Endothelial cell of umbilical vein (primary cell): ENCODE results near the gene ACOX3. TPM values are rescaled to one million over a fixed set of nuclear protein-coding genes. Genes with fewer than 3 reads are reported as not detected.

Experiments used
- BruUV-seq: library from RNA; stranded (reverse); fragments of 400-500 nt; replicated peaks from 2 replicates; lab custom pipeline; 2021; lab: Mats Ljungman, UMichigan
- CTCF ChIA-PET: fragments of 300-600, 350-600 bp; sonication (Branson Sonifier 250); formaldehyde crosslinking; loops from one replicate; lab custom pipeline; 2021; ENCODE audit warnings: antibody characterized with exemption, inconsistent platforms; lab: Charles Lee
- POLR2A ChIA-PET: fragments of 300-600, 350-600 bp; sonication (Branson Sonifier 250); formaldehyde crosslinking; loops from one replicate; lab custom pipeline; 2021; ENCODE audit warnings: antibody characterized with exemption, inconsistent platforms; lab: Charles Lee
- DNase-seq: peaks from one replicate; pipeline ENCODE4 v3.0.0-alpha.2; 2011; ENCODE audit warnings: low read depth, low spot score
- FAIRE-seq: peaks from 2 replicates; lab custom pipeline; 2011; peaks lifted over from hg19 to GRCh38; lab: Jason Lieb, UNC
- H2AFZ ChIP-seq: 2 replicates; pipeline ENCODE4 v1.6.0; 2012; ENCODE audit warnings: low read depth, low read length, control low read depth, inconsistent platforms
- H3K27ac ChIP-seq: 2 replicates; pipeline ENCODE4 v1.5.1; 2011; ENCODE audit warnings: low read depth, mild to moderate bottlenecking, control low read depth, low read length, moderate library complexity; ENCODE audit not compliant: insufficient read depth
- H3K27me3 ChIP-seq, 2 experiments: 2 replicates each; pipeline versions ENCODE4 v1.6.0 to v1.6.1; 2011; ENCODE audit warnings: low read length in 2 of 2, mixed read lengths in 1 of 2; ENCODE audit not compliant: control insufficient read depth in 2 of 2, insufficient read depth in 2 of 2
- H3K36me3 ChIP-seq, 2 experiments: 2 replicates in 1 of 2; 3 replicates in 1 of 2; pipeline ENCODE4 v1.5.1; 2011; ENCODE audit warnings: low read length in 2 of 2, mild to moderate bottlenecking in 1 of 2, moderate library complexity in 1 of 2; ENCODE audit not compliant: control insufficient read depth in 2 of 2, insufficient read depth in 2 of 2; ENCODE audit errors: extremely low read depth in 1 of 2
- H3K4me1 ChIP-seq: 3 replicates; pipeline ENCODE4 v1.5.1; 2011; ENCODE audit warnings: mild to moderate bottlenecking, low read length; ENCODE audit not compliant: control insufficient read depth, insufficient read depth; ENCODE audit errors: extremely low read depth
- H3K4me2 ChIP-seq: 2 replicates; pipeline ENCODE4 v1.6.1; 2011; ENCODE audit warnings: low read length, control low read depth, mixed read lengths; ENCODE audit not compliant: insufficient read depth
- H3K4me3 ChIP-seq, 3 experiments: fragments of 200-600 bp in 1 of 3; sonication (generic), shearing (Covaris generic) in 1 of 3; replicated peaks in 1 of 3; 2 replicates each; pipeline ENCODE4 v1.5.1; 2011 to 2016; ENCODE audit warnings: control low read depth in 3 of 3, low read length in 3 of 3, mild to moderate bottlenecking in 2 of 3, inconsistent platforms in 1 of 3, low read depth in 1 of 3, moderate library complexity in 1 of 3; ENCODE audit not compliant: insufficient read depth in 1 of 3
- H3K79me2 ChIP-seq: 2 replicates; pipeline ENCODE4 v1.6.0; 2012; ENCODE audit warnings: low read length, inconsistent platforms; ENCODE audit not compliant: control insufficient read depth, insufficient read depth
- H3K9ac ChIP-seq: replicated peaks from 2 replicates; pipeline ENCODE3; 2011; ENCODE audit warnings: low read length, control low read depth; ENCODE audit not compliant: insufficient read depth; ENCODE audit errors: extremely low read depth
- H3K9me1 ChIP-seq: replicated peaks from 3 replicates; pipeline ENCODE4 v1.6.0; 2011; ENCODE audit warnings: mild to moderate bottlenecking, low read length; ENCODE audit not compliant: control insufficient read depth, insufficient read depth; ENCODE audit errors: extremely low read depth
- H3K9me3 ChIP-seq: replicated peaks from 2 replicates; pipeline ENCODE4 v1.5.1; 2012; ENCODE audit warnings: low read length, inconsistent platforms; ENCODE audit not compliant: control insufficient read depth, insufficient read depth
- H4K20me1 ChIP-seq: replicated peaks from 2 replicates; pipeline ENCODE3; 2011; ENCODE audit warnings: mild to moderate bottlenecking, low read length; ENCODE audit not compliant: control insufficient read depth, insufficient read depth; ENCODE audit errors: extremely low read depth
- EZH2 ChIP-seq: IDR thresholded peaks from 2 replicates; pipeline ENCODE4 v1.6.1; 2012; ENCODE audit warnings: borderline replicate concordance, low read depth, mild to moderate bottlenecking, moderate library complexity, low read length, inconsistent platforms; ENCODE audit not compliant: severe bottlenecking
- FOS ChIP-seq: IDR thresholded peaks from 2 replicates; pipeline ENCODE4 v1.6.1; 2011; ENCODE audit warnings: mild to moderate bottlenecking, low read length, moderate library complexity, borderline replicate concordance; ENCODE audit not compliant: insufficient read depth
- GATA2 ChIP-seq: IDR thresholded peaks from 2 replicates; pipeline ENCODE4 v1.7.0; 2011; ENCODE audit warnings: low read depth, mild to moderate bottlenecking, moderate library complexity, mixed read lengths, low read length; ENCODE audit not compliant: insufficient read length, insufficient read depth
- JUN ChIP-seq: IDR thresholded peaks from 2 replicates; pipeline ENCODE4 v1.6.1; 2011; ENCODE audit warnings: borderline replicate concordance, low read depth; ENCODE audit not compliant: insufficient read length, insufficient read depth
- MAX ChIP-seq: IDR thresholded peaks from 2 replicates; pipeline ENCODE4 v1.6.1; 2011; ENCODE audit not compliant: insufficient read depth, insufficient read length
- MYC ChIP-seq: IDR thresholded peaks from one replicate; pipeline ENCODE4 v1.6.1; 2011; ENCODE audit warnings: mild to moderate bottlenecking, low read depth, low read length
- POLR2A ChIP-seq: IDR thresholded peaks from 2 replicates; pipeline ENCODE4 v1.6.1; 2012; ENCODE audit warnings: low read depth, mild to moderate bottlenecking, control low read depth, low read length
- POLR2AphosphoS5 ChIP-seq: IDR thresholded peaks from 2 replicates; pipeline ENCODE4 v1.6.1; 2012; ENCODE audit warnings: low read depth, mild to moderate bottlenecking, control low read depth, low read length, moderate library complexity; ENCODE audit not compliant: insufficient read depth
- dilution Hi-C: fragments of 300-500 bp; cut with MboI; formaldehyde crosslinking; loops from one replicate; pipeline ENCODE4 v1.15.0; 2019; ENCODE audit warnings: low sequenced_read_pairs; ENCODE audit not compliant: extremely low pct_ligation_motif_present
- intact Hi-C: fragments of 100-400 bp; cut with micrococcal nuclease; formaldehyde crosslinking; loops from one replicate; pipeline ENCODE4 v1.10.0; 2022
- polyA plus RNA-seq, 4 experiments: library from polyadenylated mRNA; depleted of rRNA in 3 of 4; stranded (reverse) in 3 of 4; unstranded in 1 of 4; fragments of >200 nt; gene quantifications; 2 replicates each; pipeline versions ENCODE4 v1.2.1 to v1.2.3, GENCODE V29; 2011 to 2012; ENCODE audit warnings: missing spikeins in 1 of 4
- total RNA-seq: library from RNA; stranded (reverse); gene quantifications from 2 replicates; pipeline ENCODE4 v1.2.3, GENCODE V29; 2021
- TF ChIP-seq, protein P1 (sequence below), 2 donors: IDR thresholded peaks; 1 replicate in 1 of 2; 2 replicates in 1 of 2; pipeline ENCODE4 v1.5.1; 2011; ENCODE audit warnings: low read length in 2 of 2, mild to moderate bottlenecking in 2 of 2, moderate library complexity in 2 of 2, control low read depth in 1 of 2, inconsistent platforms in 1 of 2, low read depth in 1 of 2; ENCODE audit not compliant: insufficient read depth in 1 of 2; ENCODE audit errors: extremely low read depth in 1 of 2

Gene ACOX3
- total and polyA plus RNA-seq, 2 donors (not counting 3 experiments of a cell fraction or from before 2014, with no cell fraction given), result 13.0 to 26.3 TPM

- BruUV-seq, result no TSS peak
- dilution Hi-C loops (no loop called here), intact Hi-C loops (no loop called here)
- FAIRE-seq, result no peak
- DNase-seq, result no peak
- Histone ChIP-seq H3K36me3 (no peaks in the 10 kb centered on the region), H2AFZ (no peak overlapping the region), H3K9me1 (no peaks in the 10 kb centered on the region), H3K4me2 (no peak overlapping the region), H3K4me3 (no peak overlapping the region), H3K27ac (no peak overlapping the region), H3K4me1 (no peaks in the 10 kb centered on the region), H3K79me2 (no peaks in the 10 kb centered on the region), H3K9ac (no peak overlapping the region), H4K20me1 (no peaks in the 10 kb centered on the region), H3K27me3 (no peaks in the 10 kb centered on the region), H3K9me3 (no peaks in the 10 kb centered on the region)
- POLR2A ChIA-PET, result no interaction called here
- CTCF ChIA-PET, result interaction anchor here (0.7 kb wide), 2 partner anchors 204 to 224 kb away, joined by 3 read pairs; no protein-coding TSS in a partner anchor
- TF ChIP-seq POLR2AphosphoS5 (no peak), GATA2 (no peak), EZH2 (no peak), FOS (no peak), MYC (no peak), POLR2A (no peak), JUN (no peak), MAX (no peak)
- TF ChIP-seq, protein P1, sequence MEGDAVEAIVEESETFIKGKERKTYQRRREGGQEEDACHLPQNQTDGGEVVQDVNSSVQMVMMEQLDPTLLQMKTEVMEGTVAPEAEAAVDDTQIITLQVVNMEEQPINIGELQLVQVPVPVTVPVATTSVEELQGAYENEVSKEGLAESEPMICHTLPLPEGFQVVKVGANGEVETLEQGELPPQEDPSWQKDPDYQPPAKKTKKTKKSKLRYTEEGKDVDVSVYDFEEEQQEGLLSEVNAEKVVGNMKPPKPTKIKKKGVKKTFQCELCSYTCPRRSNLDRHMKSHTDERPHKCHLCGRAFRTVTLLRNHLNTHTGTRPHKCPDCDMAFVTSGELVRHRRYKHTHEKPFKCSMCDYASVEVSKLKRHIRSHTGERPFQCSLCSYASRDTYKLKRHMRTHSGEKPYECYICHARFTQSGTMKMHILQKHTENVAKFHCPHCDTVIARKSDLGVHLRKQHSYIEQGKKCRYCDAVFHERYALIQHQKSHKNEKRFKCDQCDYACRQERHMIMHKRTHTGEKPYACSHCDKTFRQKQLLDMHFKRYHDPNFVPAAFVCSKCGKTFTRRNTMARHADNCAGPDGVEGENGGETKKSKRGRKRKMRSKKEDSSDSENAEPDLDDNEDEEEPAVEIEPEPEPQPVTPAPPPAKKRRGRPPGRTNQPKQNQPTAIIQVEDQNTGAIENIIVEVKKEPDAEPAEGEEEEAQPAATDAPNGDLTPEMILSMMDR (IDR thresholded peaks at IDR 0.05; ENCODE audit: extremely low read depth in 1 of 2, insufficient read depth in 1 of 2, low read depth in 1 of 2, low read length in 2 of 2), result no peak
These were observed 59.8 kb downstream of the ACOX3 start for GRCh38 chr4:8380511-8381415.
